PC-3 (cell line): Measurements from ENCODE around the gene ZNF277.

Source experiments
- EZH2 ChIP-seq: fragments of 300-600 bp; sonication (generic); IDR thresholded peaks from one replicate; pipeline ENCODE4 v1.6.1; 2017; ENCODE audit warnings: antibody characterized with exemption, mild to moderate bottlenecking, low read length; ENCODE audit not compliant: unreplicated experiment
- TF ChIP-seq, protein P1 (sequence below): fragments of 300-600 bp; sonication (generic); conservative IDR thresholded peaks from 2 replicates; pipeline ENCODE4 v1.5.1; 2017; ENCODE audit warnings: antibody characterized with exemption, low read depth, mild to moderate bottlenecking, low read length

DNA sequence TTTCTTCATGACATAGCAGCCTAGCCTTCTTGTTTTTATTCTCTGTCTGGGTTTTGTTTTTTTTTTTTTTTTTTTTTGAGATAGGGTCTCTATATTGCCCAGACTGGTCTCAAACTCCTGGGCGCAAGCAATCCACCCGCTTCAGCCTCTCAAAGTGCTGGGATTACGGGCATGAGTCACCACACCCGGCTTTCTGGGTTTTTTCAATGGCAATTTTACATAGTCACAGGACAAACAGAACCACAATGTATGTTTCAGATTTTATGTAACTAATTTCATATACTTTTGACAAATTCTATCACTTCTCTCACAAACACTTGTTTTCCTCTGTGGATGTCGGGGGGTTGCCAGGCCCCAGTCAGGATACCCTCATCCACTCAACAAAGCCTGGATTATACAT lies 16.8 kb upstream of the ZNF277 start:
- no peak for TF ChIP-seq EZH2
- TF ChIP-seq, protein P1, sequence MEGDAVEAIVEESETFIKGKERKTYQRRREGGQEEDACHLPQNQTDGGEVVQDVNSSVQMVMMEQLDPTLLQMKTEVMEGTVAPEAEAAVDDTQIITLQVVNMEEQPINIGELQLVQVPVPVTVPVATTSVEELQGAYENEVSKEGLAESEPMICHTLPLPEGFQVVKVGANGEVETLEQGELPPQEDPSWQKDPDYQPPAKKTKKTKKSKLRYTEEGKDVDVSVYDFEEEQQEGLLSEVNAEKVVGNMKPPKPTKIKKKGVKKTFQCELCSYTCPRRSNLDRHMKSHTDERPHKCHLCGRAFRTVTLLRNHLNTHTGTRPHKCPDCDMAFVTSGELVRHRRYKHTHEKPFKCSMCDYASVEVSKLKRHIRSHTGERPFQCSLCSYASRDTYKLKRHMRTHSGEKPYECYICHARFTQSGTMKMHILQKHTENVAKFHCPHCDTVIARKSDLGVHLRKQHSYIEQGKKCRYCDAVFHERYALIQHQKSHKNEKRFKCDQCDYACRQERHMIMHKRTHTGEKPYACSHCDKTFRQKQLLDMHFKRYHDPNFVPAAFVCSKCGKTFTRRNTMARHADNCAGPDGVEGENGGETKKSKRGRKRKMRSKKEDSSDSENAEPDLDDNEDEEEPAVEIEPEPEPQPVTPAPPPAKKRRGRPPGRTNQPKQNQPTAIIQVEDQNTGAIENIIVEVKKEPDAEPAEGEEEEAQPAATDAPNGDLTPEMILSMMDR, result no peak
